Caco-2 (cell line): ENCODE data around the gene ABL1. TPM values are rescaled to one million over a fixed set of nuclear protein-coding genes. Genes with fewer than 3 reads are reported as not detected.

Experiments used
- BruUV-seq: library from RNA; stranded (reverse); fragments of 400-500 nt; replicated peaks from 2 replicates; lab custom pipeline; 2021; lab: Mats Ljungman, UMichigan
- CTCF ChIA-PET: fragments of 300-600 bp; sonication (Branson Sonifier 250); formaldehyde crosslinking; loops from one replicate; lab custom pipeline; 2022; ENCODE audit warnings: antibody characterized with exemption; lab: Charles Lee
- POLR2A ChIA-PET: fragments of 300-600 bp; sonication (Branson Sonifier 250); formaldehyde crosslinking; loops from one replicate; lab custom pipeline; 2022; ENCODE audit warnings: antibody characterized with exemption; lab: Charles Lee
- DNase-seq, 2 experiments: peaks; one replicate each; pipeline versions ENCODE4 v3.0.0 to v3.0.0-alpha.2; 2020 to 2022
- H3K27me3 ChIP-seq: replicated peaks from 2 replicates; pipeline ENCODE4 v1.6.0; 2011; ENCODE audit warnings: low read length; ENCODE audit not compliant: control insufficient read depth, insufficient read depth
- H3K36me3 ChIP-seq: 2 replicates; pipeline ENCODE4 v1.5.1; 2011; ENCODE audit warnings: low read length; ENCODE audit not compliant: control insufficient read depth, insufficient read depth
- H3K4me1 ChIP-seq: fragments of 250-450 bp; sonication (Bioruptor Pico); 2 replicates; pipeline ENCODE4 v1.5.1; 2020; ENCODE audit warnings: mild to moderate bottlenecking
- H3K4me3 ChIP-seq: 2 replicates; pipeline ENCODE4 v1.5.1; 2011; ENCODE audit warnings: low read depth, mild to moderate bottlenecking, control low read depth, low read length
- H3K9me3 ChIP-seq: fragments of 250-450 bp; sonication (Bioruptor Pico); 2 replicates; pipeline ENCODE4 v1.5.1; 2020; ENCODE audit warnings: mild to moderate bottlenecking, moderate library complexity
- H3K27ac Mint-ChIP-seq: one replicate; pipeline ENCODE4 v1.8.0; 2022; ENCODE audit warnings: mixed read lengths; ENCODE audit not compliant: unreplicated experiment
- H3K27me3 Mint-ChIP-seq: one replicate; pipeline ENCODE4 v1.8.0; 2022; ENCODE audit warnings: mixed read lengths; ENCODE audit not compliant: insufficient read depth, unreplicated experiment
- H3K36me3 Mint-ChIP-seq: one replicate; pipeline ENCODE4 v1.8.0; 2022; ENCODE audit warnings: mild to moderate bottlenecking, mixed read lengths; ENCODE audit not compliant: insufficient read depth, unreplicated experiment
- H3K4me1 Mint-ChIP-seq: one replicate; pipeline ENCODE4 v1.8.0; 2022; ENCODE audit warnings: low read depth, mixed read lengths; ENCODE audit not compliant: unreplicated experiment
- H3K4me3 Mint-ChIP-seq: one replicate; pipeline ENCODE4 v1.8.0; 2022; ENCODE audit warnings: mild to moderate bottlenecking, moderate library complexity, mixed read lengths; ENCODE audit not compliant: unreplicated experiment
- H3K9me3 Mint-ChIP-seq: one replicate; pipeline ENCODE4 v1.8.0; 2022; ENCODE audit warnings: mixed read lengths; ENCODE audit not compliant: unreplicated experiment
- intact Hi-C: fragments of 100-400 bp; cut with micrococcal nuclease; formaldehyde crosslinking; loops from one replicate; pipeline ENCODE4 v1.10.0; 2022; ENCODE audit not compliant: unreplicated experiment
- total RNA-seq: library from RNA; stranded (reverse); gene quantifications from 2 replicates; pipeline ENCODE4 v1.2.3, GENCODE V29; 2022
- TF ChIP-seq, protein P1 (sequence below), 2 experiments: fragments of 200-600 bp in 1 of 2; IDR thresholded peaks; 1 replicate in 1 of 2; 2 replicates in 1 of 2; pipeline versions ENCODE4 v1.5.1 to v1.8.0; 2011 to 2022; ENCODE audit warnings: antibody characterized with exemption in 1 of 2, control low read depth in 1 of 2, inconsistent platforms in 1 of 2, low read depth in 1 of 2, low read length in 1 of 2, mild to moderate bottlenecking in 1 of 2, moderate library complexity in 1 of 2; ENCODE audit not compliant: insufficient read depth in 1 of 2, severe bottlenecking in 1 of 2, unreplicated experiment in 1 of 2

The ABL1 gene
- total RNA-seq, 1 experiment from 2014 or later, result 55.2 TPM

DNA sequence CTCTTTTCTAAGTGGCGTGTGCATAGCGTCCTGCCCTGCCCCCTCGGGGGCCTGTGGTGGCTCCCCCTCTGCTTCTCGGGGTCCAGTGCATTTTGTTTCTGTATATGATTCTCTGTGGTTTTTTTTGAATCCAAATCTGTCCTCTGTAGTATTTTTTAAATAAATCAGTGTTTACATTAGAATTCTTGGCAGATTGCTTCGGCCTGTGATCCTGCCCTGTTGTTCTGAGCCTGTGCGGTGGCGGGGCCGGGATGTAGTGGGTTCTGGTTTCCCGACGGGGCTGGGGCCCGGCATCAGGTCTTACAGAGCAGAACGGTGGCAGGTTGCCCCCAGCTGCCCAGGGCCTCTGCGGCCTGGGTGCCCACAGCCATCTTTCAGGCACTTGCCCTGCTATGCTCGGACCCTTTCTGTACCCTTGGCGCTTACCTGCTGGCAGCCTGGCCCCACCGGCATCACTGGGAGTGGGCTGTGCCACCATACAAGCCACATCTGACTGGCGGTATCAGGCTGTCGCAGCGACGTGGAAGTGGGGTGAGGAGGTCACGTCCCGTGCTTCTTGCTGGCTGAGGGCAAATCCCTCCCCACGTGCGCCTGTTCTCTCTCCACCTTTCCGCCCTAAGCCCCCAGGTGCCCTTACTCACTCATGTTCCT lies 52.6 kb downstream of the ABL1 start:
- DNase-seq, result no peak
- CTCF ChIA-PET, result no interaction called here
- no peak overlapping the region for H3K4me3 ChIP-seq
- no TSS peak for BruUV-seq
- Mint-ChIP-seq H3K4me3 (no peak overlapping the region), H3K27ac (no peak overlapping the region), H3K9me3 (no peaks in the 10 kb centered on the region), H3K36me3 (peaks cover 70% of the 10 kb centered on the region), H3K27me3 (no peaks in the 10 kb centered on the region), H3K4me1 (no peaks in the 10 kb centered on the region)
- no peaks in the 10 kb centered on the region for H3K4me1 ChIP-seq
- intact Hi-C loops, result no loop called here
- TF ChIP-seq, protein P1, sequence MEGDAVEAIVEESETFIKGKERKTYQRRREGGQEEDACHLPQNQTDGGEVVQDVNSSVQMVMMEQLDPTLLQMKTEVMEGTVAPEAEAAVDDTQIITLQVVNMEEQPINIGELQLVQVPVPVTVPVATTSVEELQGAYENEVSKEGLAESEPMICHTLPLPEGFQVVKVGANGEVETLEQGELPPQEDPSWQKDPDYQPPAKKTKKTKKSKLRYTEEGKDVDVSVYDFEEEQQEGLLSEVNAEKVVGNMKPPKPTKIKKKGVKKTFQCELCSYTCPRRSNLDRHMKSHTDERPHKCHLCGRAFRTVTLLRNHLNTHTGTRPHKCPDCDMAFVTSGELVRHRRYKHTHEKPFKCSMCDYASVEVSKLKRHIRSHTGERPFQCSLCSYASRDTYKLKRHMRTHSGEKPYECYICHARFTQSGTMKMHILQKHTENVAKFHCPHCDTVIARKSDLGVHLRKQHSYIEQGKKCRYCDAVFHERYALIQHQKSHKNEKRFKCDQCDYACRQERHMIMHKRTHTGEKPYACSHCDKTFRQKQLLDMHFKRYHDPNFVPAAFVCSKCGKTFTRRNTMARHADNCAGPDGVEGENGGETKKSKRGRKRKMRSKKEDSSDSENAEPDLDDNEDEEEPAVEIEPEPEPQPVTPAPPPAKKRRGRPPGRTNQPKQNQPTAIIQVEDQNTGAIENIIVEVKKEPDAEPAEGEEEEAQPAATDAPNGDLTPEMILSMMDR (IDR thresholded peaks at IDR 0.05; ENCODE audit: insufficient read depth in 1 of 2, low read depth in 1 of 2, low read length in 1 of 2, severe bottlenecking in 1 of 2, unreplicated experiment in 1 of 2), result no peak
- H3K9me3 ChIP-seq, result no peaks in the 10 kb centered on the region
- no peaks in the 10 kb centered on the region for H3K27me3 ChIP-seq
- POLR2A ChIA-PET, result no interaction called here
- peaks cover 4% of the 10 kb centered on the region for H3K36me3 ChIP-seq

DNA sequence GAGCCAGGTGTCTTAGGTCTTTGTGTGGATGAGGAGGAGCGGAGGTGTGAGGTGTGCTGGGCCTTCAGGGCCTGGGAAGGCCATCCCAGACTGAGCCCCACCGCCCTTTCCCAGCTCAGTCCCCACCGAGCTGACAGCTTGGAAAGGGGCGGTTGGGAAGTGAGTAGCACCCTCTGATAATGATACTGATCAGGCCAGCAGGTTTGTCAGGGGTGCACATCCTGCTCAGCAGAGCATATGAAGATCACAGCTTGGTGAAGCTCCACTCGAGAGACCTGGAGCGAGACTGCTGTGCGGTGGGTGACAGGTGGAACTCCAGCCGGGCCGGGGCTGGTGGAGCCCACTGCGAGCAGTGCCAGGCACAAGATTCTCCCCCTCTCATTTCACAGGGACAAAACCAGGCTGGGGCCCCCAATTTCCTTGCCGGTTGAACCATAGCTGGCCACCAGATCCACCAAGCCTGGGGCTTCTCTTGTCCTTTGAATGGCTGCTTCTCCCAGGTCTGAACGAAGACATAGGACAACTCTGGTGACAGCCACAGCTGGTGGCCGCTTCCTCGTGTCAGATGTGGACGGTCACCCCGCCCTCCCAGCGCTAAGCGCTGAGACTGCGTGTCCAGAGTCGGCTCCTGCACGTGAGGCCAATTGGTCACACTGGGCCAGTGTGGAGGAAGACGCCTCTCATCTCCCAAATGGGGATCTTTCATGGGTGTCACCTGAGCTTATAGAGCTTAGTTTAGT lies 53.3 kb downstream of the ABL1 start:
- TF ChIP-seq, protein P1 (IDR thresholded peaks at IDR 0.05; ENCODE audit: insufficient read depth in 1 of 2, low read depth in 1 of 2, low read length in 1 of 2, severe bottlenecking in 1 of 2, unreplicated experiment in 1 of 2), result no peak
- Histone ChIP-seq H3K27me3 (no peaks in the 10 kb centered on the region), H3K36me3 (peaks cover 4% of the 10 kb centered on the region), H3K9me3 (no peaks in the 10 kb centered on the region), H3K4me3 (no peak overlapping the region), H3K4me1 (no peaks in the 10 kb centered on the region)
- intact Hi-C loops, result no loop called here
- peaks cover 65% of the 10 kb centered on the region for H3K36me3 Mint-ChIP-seq
- BruUV-seq, result no TSS peak
- no peak overlapping the region for H3K4me3 Mint-ChIP-seq
- H3K27me3 Mint-ChIP-seq, result no peaks in the 10 kb centered on the region
- H3K4me1 Mint-ChIP-seq, result no peaks in the 10 kb centered on the region
- ChIA-PET CTCF (interaction anchor here (0.6 to 1.0 kb wide), 2 partner anchors 57 to 110 kb away, joined by 3 to 5 read pairs; no protein-coding TSS in a partner anchor), POLR2A (no interaction called here)
- no peak overlapping the region for H3K27ac Mint-ChIP-seq
- no peaks in the 10 kb centered on the region for H3K9me3 Mint-ChIP-seq
- DNase-seq, result no peak

DNA sequence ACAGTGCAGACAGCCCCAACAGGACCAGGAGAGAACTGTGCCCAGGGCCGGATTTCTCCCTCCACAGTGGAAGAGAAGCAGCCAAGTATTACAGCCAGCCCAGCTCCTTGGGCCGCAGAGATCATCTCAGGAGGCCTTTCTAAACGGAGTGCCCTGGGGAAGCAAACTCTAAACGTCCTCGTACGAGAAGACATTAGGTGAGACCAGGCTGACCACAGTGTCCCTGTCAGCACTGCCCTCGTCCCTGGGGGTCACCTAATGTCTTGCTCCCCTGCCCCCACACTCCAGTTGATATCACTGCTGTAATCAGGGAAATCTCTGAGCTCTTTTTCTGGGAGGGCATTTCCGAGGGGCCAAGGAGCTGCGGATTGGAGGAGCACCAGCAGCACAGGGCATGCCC lies 55.1 kb downstream of the ABL1 start:
- ChIA-PET POLR2A (no interaction called here), CTCF (interaction anchor here (0.6 to 1.3 kb wide), 2 partner anchors 23 to 324 kb away, joined by 4 to 5 read pairs; no protein-coding TSS in a partner anchor)
- intact Hi-C loops, result no loop called here

More for the DNA sequence above, 55.1 kb downstream of the ABL1 start:
- Mint-ChIP-seq H3K27me3 (no peaks in the 10 kb centered on the region), H3K36me3 (peaks cover 51% of the 10 kb centered on the region), H3K4me1 (no peaks in the 10 kb centered on the region), H3K4me3 (no peak overlapping the region), H3K9me3 (no peaks in the 10 kb centered on the region), H3K27ac (no peak overlapping the region)
- no peak for DNase-seq
- BruUV-seq, result no TSS peak
- no peaks in the 10 kb centered on the region for H3K9me3 ChIP-seq
- TF ChIP-seq, protein P1 (IDR thresholded peaks at IDR 0.05; ENCODE audit: insufficient read depth in 1 of 2, low read depth in 1 of 2, low read length in 1 of 2, severe bottlenecking in 1 of 2, unreplicated experiment in 1 of 2), result no peak
- no peaks in the 10 kb centered on the region for H3K4me1 ChIP-seq
- H3K4me3 ChIP-seq, result no peak overlapping the region
- no peaks in the 10 kb centered on the region for H3K27me3 ChIP-seq
- peaks cover 4% of the 10 kb centered on the region for H3K36me3 ChIP-seq
